ENCODE results near the gene ECE1. TPM values are rescaled to one million over a fixed set of nuclear protein-coding genes. Genes with fewer than 3 reads are reported as not detected.

Gene ECE1
- total and polyA plus RNA-seq, 2 donors (not counting 1 experiment from before 2014, with no cell fraction given) = 131 to 138 TPM

DNA sequence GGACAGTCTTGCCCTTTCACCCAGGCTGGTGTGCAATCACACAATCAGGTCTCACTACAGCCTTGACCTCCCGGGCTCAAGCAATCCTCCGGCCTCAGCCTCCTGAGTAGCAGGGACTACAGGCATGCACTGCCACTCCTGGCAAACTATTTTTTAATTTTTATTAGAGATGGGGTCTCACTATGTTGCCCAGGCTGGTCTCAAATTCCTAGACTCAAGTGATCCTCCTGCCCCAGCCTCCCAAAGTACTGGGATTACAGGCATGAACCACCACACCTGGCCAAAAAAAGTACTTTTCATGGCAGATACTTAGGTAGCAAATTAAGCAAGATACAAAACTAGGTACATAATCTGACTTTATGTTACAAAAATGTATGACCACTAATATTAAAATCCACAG, 121.8 kb downstream of the ECE1 start:
- Histone ChIP-seq H3K27me3 (ENCODE audit: control insufficient read depth, insufficient read depth, low read length) (no peaks in the 10 kb centered on the region), H3K27ac (ENCODE audit: insufficient read depth, low read length) (no peak overlapping the region), H3K4me1 (ENCODE audit: control insufficient read depth, extremely low read depth, insufficient read depth, low read length) (peaks cover 3% of the 10 kb centered on the region), H3K9ac (ENCODE audit: insufficient read depth, low read length) (no peak overlapping the region), H2AFZ (ENCODE audit: low read length) (no peak overlapping the region), H3K9me3 (ENCODE audit: control insufficient read depth, insufficient read depth, low read depth, low read length) (no peaks in the 10 kb centered on the region), H3K79me2 (ENCODE audit: control insufficient read depth, insufficient read depth, low read length) (peaks cover 76% of the 10 kb centered on the region), H3K4me3 (replicated peaks in 1 of 4; ENCODE audit: control extremely low read depth in 1 of 4, insufficient read depth in 1 of 4, low read depth in 3 of 4, low read length in 4 of 4) (no peak overlapping the region), H3K36me3 (ENCODE audit: control insufficient read depth, insufficient read depth, low read length) (peaks cover 2% of the 10 kb centered on the region), H4K20me1 (ENCODE audit: control insufficient read depth, extremely low read depth, insufficient read depth, low read length) (no peaks in the 10 kb centered on the region), H3K4me2 (ENCODE audit: extremely low read depth, insufficient read depth, low read length) (no peak overlapping the region)
- TF ChIP-seq EZH2 (IDR thresholded peaks at IDR 0.05; ENCODE audit: low read length, missing control alignments) (no peak), CTCF (conservative IDR thresholded peaks at IDR 0.05 in 1 of 2, IDR thresholded peaks at IDR 0.05 in 1 of 2; ENCODE audit: low read depth in 1 of 2, low read length in 2 of 2) (no peak)
- no peak for DNase-seq (ENCODE audit: low read depth in 2 of 2)

Other genes with a start within 250 kb of the ECE1 start
- 32.6 and 53.5 TPM in 2 replicates for gene EIF4G3, start 113.6 kb downstream of the ECE1 start, total RNA-seq
- 64.9 and 67.0 TPM in 2 replicates for gene EIF4G3, start 113.6 kb downstream of the ECE1 start, polyA plus RNA-seq
- gene NBPF3, start 149.7 kb upstream of the ECE1 start, total RNA-seq = 13.4 and 35.0 TPM in 2 replicates
- gene NBPF3, start 149.7 kb upstream of the ECE1 start, polyA plus RNA-seq = 13.0 and 20.4 TPM in 2 replicates
- gene ALPL, start 219.0 kb upstream of the ECE1 start, total RNA-seq = 1.5 and 3.6 TPM in 2 replicates
- 0.21 and 1.3 TPM in 2 replicates for gene ALPL, start 219.0 kb upstream of the ECE1 start, polyA plus RNA-seq